B cell (primary cell): Measurements from ENCODE around the gene HAX1. TPM values are rescaled to one million over a fixed set of nuclear protein-coding genes. Genes with fewer than 3 reads are reported as not detected.

Source experiments
- ATAC-seq: fragments of 200-7000 bp; cut with Tn5 transposase; one replicate; pipeline ENCODE4 v1.10.0; 2021; ENCODE audit warnings: low read depth, mild to moderate bottlenecking, moderate number of reproducible peaks, moderate library complexity
- CTCF ChIA-PET: fragments of 350-600 bp; sonication (Branson Sonifier 250); formaldehyde crosslinking; loops from one replicate; lab custom pipeline; 2021; ENCODE audit warnings: antibody characterized with exemption, inconsistent platforms; lab: Charles Lee
- POLR2A ChIA-PET: fragments of 350-600 bp; sonication (Branson Sonifier 250); formaldehyde crosslinking; loops from one replicate; lab custom pipeline; 2021; ENCODE audit warnings: antibody characterized with exemption; lab: Charles Lee
- DNase-seq: peaks from one replicate; pipeline ENCODE4 v3.0.0; 2013
- H2AFZ ChIP-seq: 2 replicates; pipeline ENCODE4 v1.6.1; 2012; ENCODE audit warnings: mild to moderate bottlenecking, low read depth, low read length; ENCODE audit not compliant: insufficient read depth, poor library complexity, severe bottlenecking
- H3K27ac ChIP-seq, 2 donors: 1 replicate in 1 of 2; 2 replicates in 1 of 2; pipeline ENCODE4 v1.5.1; 2012 to 2013; ENCODE audit warnings: low read length in 2 of 2, mild to moderate bottlenecking in 2 of 2, moderate library complexity in 1 of 2
- H3K27me3 ChIP-seq, 4 experiments: fragments of 200-600 bp in 1 of 4; sonication (generic) in 1 of 4; replicated peaks in 1 of 4; 1 replicate in 2 of 4; 2 replicates in 2 of 4; pipeline versions ENCODE4 v1.6.1 to v1.7.0; 2013 to 2016; ENCODE audit warnings: low read length in 3 of 4, mild to moderate bottlenecking in 2 of 4, mixed read lengths in 1 of 4, moderate library complexity in 1 of 4; ENCODE audit not compliant: insufficient read depth in 4 of 4, control insufficient read depth in 3 of 4; ENCODE audit errors: control extremely low read depth in 1 of 4
- H3K36me3 ChIP-seq, 2 experiments: replicated peaks in 1 of 2; 1 replicate in 1 of 2; 2 replicates in 1 of 2; pipeline versions ENCODE4 v1.6.1 to v1.7.1; 2013; ENCODE audit warnings: low read length in 1 of 2; ENCODE audit not compliant: insufficient read depth in 2 of 2, control insufficient read depth in 1 of 2; ENCODE audit errors: control extremely low read depth in 1 of 2, extremely low read depth in 1 of 2
- H3K4me1 ChIP-seq, 2 donors: fragments of 200-600 bp in 1 of 2; sonication (generic) in 1 of 2; 1 replicate in 1 of 2; 2 replicates in 1 of 2; pipeline versions ENCODE4 v1.5.1 to v1.6.1; 2013 to 2017; ENCODE audit warnings: low read length in 2 of 2; ENCODE audit not compliant: control insufficient read depth in 2 of 2, insufficient read depth in 2 of 2
- H3K4me2 ChIP-seq: replicated peaks from 2 replicates; pipeline ENCODE3; 2012; ENCODE audit warnings: mild to moderate bottlenecking, low read depth, low read length; ENCODE audit not compliant: poor library complexity, severe bottlenecking
- H3K4me3 ChIP-seq, 5 experiments: fragments of 200-600 bp in 1 of 5; sonication (generic) in 1 of 5; 1 replicate in 3 of 5; 2 replicates in 2 of 5; pipeline versions ENCODE4 v1.5.1 to v1.7.0; 2011 to 2016; ENCODE audit warnings: low read length in 4 of 5, mild to moderate bottlenecking in 4 of 5, low read depth in 2 of 5, control low read depth in 1 of 5, moderate library complexity in 1 of 5; ENCODE audit not compliant: insufficient read depth in 1 of 5; ENCODE audit errors: control extremely low read depth in 1 of 5, extremely low read depth in 1 of 5
- H3K79me2 ChIP-seq: fragments of 200-600 bp; sonication (generic); one replicate; pipeline ENCODE4 v1.6.0; 2016; ENCODE audit warnings: low read length; ENCODE audit not compliant: control insufficient read depth, insufficient read depth
- H3K9ac ChIP-seq: fragments of 200-600 bp; sonication (generic); 2 replicates; pipeline ENCODE4 v1.6.1; 2017; ENCODE audit warnings: mild to moderate bottlenecking, low read length, moderate library complexity
- H3K9me3 ChIP-seq, 3 donors: one replicate each; pipeline versions ENCODE4 v1.6.1 to v1.7.1; 2013; ENCODE audit warnings: low read length in 2 of 3; ENCODE audit not compliant: control insufficient read depth in 2 of 3, insufficient read depth in 1 of 3; ENCODE audit errors: control extremely low read depth in 1 of 3
- H4K20me1 ChIP-seq: 2 replicates; pipeline ENCODE4 v1.6.0; 2012; ENCODE audit warnings: mild to moderate bottlenecking, low read length; ENCODE audit not compliant: insufficient read depth, control insufficient read depth, poor library complexity, severe bottlenecking
- H3K27ac Mint-ChIP-seq: one replicate; pipeline ENCODE4 v1.8.0; 2021; ENCODE audit warnings: mixed read lengths
- H3K27me3 Mint-ChIP-seq: one replicate; pipeline ENCODE4 v1.8.0; 2021; ENCODE audit warnings: mixed read lengths
- H3K4me1 Mint-ChIP-seq: one replicate; pipeline ENCODE4 v1.8.0; 2021; ENCODE audit warnings: mixed read lengths
- H3K4me3 Mint-ChIP-seq: one replicate; pipeline ENCODE4 v1.8.0; 2021; ENCODE audit warnings: mixed read lengths
- H3K9me3 Mint-ChIP-seq: one replicate; pipeline ENCODE4 v1.8.0; 2022; ENCODE audit warnings: mixed read lengths; ENCODE audit not compliant: insufficient read depth
- CTCF ChIP-seq: fragments of 200-600 bp; IDR thresholded peaks from one replicate; pipeline ENCODE4 v1.8.0; 2022; ENCODE audit warnings: antibody characterized with exemption, mild to moderate bottlenecking
- EZH2 ChIP-seq: IDR thresholded peaks from 2 replicates; pipeline ENCODE4 v1.6.1; 2012; ENCODE audit warnings: borderline replicate concordance, low read depth, mild to moderate bottlenecking, moderate library complexity, low read length; ENCODE audit not compliant: insufficient read depth, poor library complexity, severe bottlenecking
- WGBS: methylation state at CpG from one replicate; pipeline ENCODE4 v1.1.5; 2013; ENCODE audit warnings: missing lambda C conversion rate; ENCODE audit not compliant: insufficient coverage; 5-methylcytosine and 5-hydroxymethylcytosine counted together
- intact Hi-C: fragments of 100-400 bp; cut with micrococcal nuclease; formaldehyde crosslinking; loops from one replicate; pipeline ENCODE4 v1.10.0; 2022
- polyA plus RNA-seq: library from polyadenylated mRNA; depleted of rRNA; stranded (reverse); fragments of >200 nt; gene quantifications from 2 replicates; pipeline ENCODE4 v1.2.3, GENCODE V29; 2012
- total RNA-seq, 2 donors: library from RNA; stranded (reverse); fragments of 120-200 nt in 1 of 2; gene quantifications; 1 replicate in 1 of 2; 2 replicates in 1 of 2; pipeline versions ENCODE4 v1.2.3 to v1.2.4, GENCODE V29; 2013 to 2022

Gene HAX1
- total and polyA plus RNA-seq, 2 donors (not counting 1 experiment from before 2014, with no cell fraction given) = 85.7 to 88.8 TPM

DNA sequence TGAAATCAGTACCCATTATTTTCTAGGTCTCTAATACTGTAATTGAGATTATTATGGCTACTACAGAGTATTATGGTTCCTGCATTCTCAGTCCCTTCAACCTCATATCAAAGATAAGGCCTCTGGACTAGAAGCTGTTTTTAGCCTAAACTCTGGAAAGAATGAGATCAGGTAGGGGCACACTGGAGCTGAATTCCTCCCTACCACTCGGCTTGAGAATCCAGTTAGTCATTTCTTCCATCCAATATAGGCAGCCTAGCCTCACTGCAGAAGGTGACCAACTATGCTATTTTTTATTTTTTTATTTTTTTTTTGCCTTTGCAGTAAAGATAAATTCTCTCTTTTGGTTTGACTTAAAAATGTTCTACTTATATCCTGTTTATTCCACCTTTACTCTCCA lies 8.0 kb upstream of the HAX1 start:
- Mint-ChIP-seq H3K9me3 (no peaks in the 10 kb centered on the region), H3K27me3 (no peaks in the 10 kb centered on the region), H3K4me1 (no peaks in the 10 kb centered on the region), H3K27ac (peak overlapping the region; percentile 59), H3K4me3 (no peak overlapping the region)
- no peak for DNase-seq
- no peaks in the 10 kb centered on the region for H3K9me3 ChIP-seq
- H4K20me1 ChIP-seq = peaks cover 8% of the 10 kb centered on the region
- peaks cover 9 to 82% of the 10 kb centered on the region in 2 experiments for H3K36me3 ChIP-seq
- WGBS = no CpG with 5 or more reads among the region's 1 CpG
- TF ChIP-seq EZH2 (no peak), CTCF (no peak)
- ChIA-PET POLR2A (interaction anchor here (0.7 kb wide), 1 partner anchor 53 kb away, joined by 3 read pairs; no protein-coding TSS in a partner anchor), CTCF (interaction anchor here (1.4 to 2.8 kb wide), 3 partner anchors 17 to 71 kb away, joined by 6 to 8 read pairs (median 6); no protein-coding TSS in a partner anchor)
- H3K27ac ChIP-seq = peak overlapping the region in 1 of 2 donors; percentile 57
- no peak overlapping the region for H3K4me2 ChIP-seq
- H2AFZ ChIP-seq = no peak overlapping the region
- no peaks in the 10 kb centered on the region for H3K79me2 ChIP-seq
- ATAC-seq = no peak
- H3K9ac ChIP-seq = no peak overlapping the region
- H3K4me3 ChIP-seq = no peak overlapping the region
- H3K4me1 ChIP-seq = no peaks in the 10 kb centered on the region
- intact Hi-C loops = no loop called here
- H3K27me3 ChIP-seq = no peaks in the 10 kb centered on the region

DNA sequence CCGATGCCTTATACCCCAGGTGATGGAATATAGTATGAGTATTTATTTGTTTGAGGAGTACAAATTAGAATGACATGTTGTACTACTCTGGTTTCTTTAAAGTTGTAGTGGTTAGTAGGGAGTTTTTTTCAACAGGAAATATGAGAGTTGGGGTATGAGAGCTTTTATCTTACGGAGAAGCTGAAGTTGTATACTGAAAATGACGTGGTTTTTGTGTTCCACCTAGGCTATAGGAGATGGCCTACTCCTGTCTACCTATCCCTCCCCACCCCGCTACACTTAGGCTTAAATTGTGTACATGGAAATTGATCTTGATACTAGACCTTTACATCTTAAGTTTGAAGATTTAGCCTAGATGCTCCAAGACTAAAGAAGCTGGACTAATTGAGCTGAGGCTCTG lies 6.8 kb upstream of the HAX1 start:
- no peaks in the 10 kb centered on the region for H3K27me3 ChIP-seq
- H3K27ac Mint-ChIP-seq = no peak overlapping the region
- TF ChIP-seq CTCF (no peak), EZH2 (no peak)
- ChIA-PET POLR2A (interaction anchor here (0.6 kb wide), 1 partner anchor 81 kb away, joined by 3 read pairs; no protein-coding TSS in a partner anchor), CTCF (interaction anchor here (2.8 kb wide), 1 partner anchor 67 kb away, joined by 8 read pairs; no protein-coding TSS in a partner anchor)
- no peak for ATAC-seq
- no peaks in the 10 kb centered on the region for H3K4me1 ChIP-seq
- no peaks in the 10 kb centered on the region for H3K9me3 Mint-ChIP-seq
- no peaks in the 10 kb centered on the region for H3K27me3 Mint-ChIP-seq
- no peaks in the 10 kb centered on the region for H3K4me1 Mint-ChIP-seq
- intact Hi-C loops = no loop called here
- WGBS = no CpG with 5 or more reads among the region's 4 CpGs
- no peak overlapping the region for H3K4me3 ChIP-seq
- H3K9me3 ChIP-seq = no peaks in the 10 kb centered on the region
- H4K20me1 ChIP-seq = peaks cover 8% of the 10 kb centered on the region
- H3K4me3 Mint-ChIP-seq = no peak overlapping the region
- H3K4me2 ChIP-seq = no peak overlapping the region
- DNase-seq = no peak
- H3K36me3 ChIP-seq = peaks cover 7 to 78% of the 10 kb centered on the region in 2 experiments
- no peak overlapping the region for H3K9ac ChIP-seq
- no peaks in the 10 kb centered on the region for H3K79me2 ChIP-seq
- H2AFZ ChIP-seq = no peak overlapping the region
- peak overlapping the region in 1 of 2 donors; percentile 37 for H3K27ac ChIP-seq
